Astrocyte (in vitro differentiated cells and primary cell): ENCODE results near the gene RETREG1. TPM values are rescaled to one million over a fixed set of nuclear protein-coding genes. Genes with fewer than 3 reads are reported as not detected.
A peak's percentile ranks its signal among the peaks of the same experiment; 100 is the strongest.

ENCODE experiments used
- DNase-seq: peaks from one replicate; pipeline ENCODE4 v3.0.0-alpha.2; 2010; ENCODE audit warnings: low read depth
- FAIRE-seq: peaks from 2 replicates; lab custom pipeline; 2011; peaks lifted over from hg19 to GRCh38; lab: Jason Lieb, UNC
- H2AFZ ChIP-seq: 2 replicates; pipeline ENCODE4 v1.6.0; 2012; ENCODE audit warnings: low read depth, low read length, inconsistent platforms
- H3K27ac ChIP-seq: 2 replicates; pipeline ENCODE4 v1.5.1; 2011; ENCODE audit warnings: low read depth, low read length, inconsistent platforms
- H3K27me3 ChIP-seq: 2 replicates; pipeline ENCODE4 v1.6.0; 2011; ENCODE audit warnings: low read length, inconsistent platforms; ENCODE audit not compliant: insufficient read depth
- H3K36me3 ChIP-seq: 2 replicates; pipeline ENCODE4 v1.5.1; 2011; ENCODE audit warnings: low read length, inconsistent platforms; ENCODE audit not compliant: insufficient read depth
- H3K4me1 ChIP-seq: 2 replicates; pipeline ENCODE4 v1.5.1; 2011; ENCODE audit warnings: low read length, inconsistent platforms; ENCODE audit not compliant: insufficient read depth
- H3K4me2 ChIP-seq: 2 replicates; pipeline ENCODE4 v1.6.0; 2012; ENCODE audit warnings: low read length, inconsistent platforms
- H3K4me3 ChIP-seq: 2 replicates; pipeline ENCODE4 v1.5.1; 2011; ENCODE audit warnings: low read depth, mild to moderate bottlenecking, low read length, inconsistent platforms; ENCODE audit not compliant: insufficient read depth
- H3K79me2 ChIP-seq: 2 replicates; pipeline ENCODE4 v1.6.0; 2012; ENCODE audit warnings: mild to moderate bottlenecking, low read length, inconsistent platforms; ENCODE audit not compliant: insufficient read depth
- H3K9ac ChIP-seq: 2 replicates; pipeline ENCODE4 v1.6.0; 2012; ENCODE audit warnings: mild to moderate bottlenecking, low read length, inconsistent platforms
- H3K9me3 ChIP-seq: 2 replicates; pipeline ENCODE4 v1.5.1; 2012; ENCODE audit warnings: low read depth, mild to moderate bottlenecking, low read length, inconsistent platforms; ENCODE audit not compliant: insufficient read depth
- H4K20me1 ChIP-seq: 2 replicates; pipeline ENCODE4 v1.6.0; 2012; ENCODE audit warnings: low read length, inconsistent platforms; ENCODE audit not compliant: insufficient read depth
- H3K27ac Mint-ChIP-seq: one replicate; pipeline ENCODE4 v1.8.0; 2021; ENCODE audit warnings: mild to moderate bottlenecking, mixed read lengths; ENCODE audit not compliant: unreplicated experiment
- H3K27me3 Mint-ChIP-seq: one replicate; pipeline ENCODE4 v1.8.0; 2021; ENCODE audit warnings: low read depth, mixed read lengths; ENCODE audit not compliant: unreplicated experiment
- H3K36me3 Mint-ChIP-seq: one replicate; pipeline ENCODE4 v1.8.0; 2021; ENCODE audit warnings: low read depth, mixed read lengths; ENCODE audit not compliant: unreplicated experiment
- H3K4me1 Mint-ChIP-seq: one replicate; pipeline ENCODE4 v1.8.0; 2021; ENCODE audit warnings: low read depth, mixed read lengths; ENCODE audit not compliant: unreplicated experiment
- H3K4me3 Mint-ChIP-seq: one replicate; pipeline ENCODE4 v1.8.0; 2021; ENCODE audit warnings: mild to moderate bottlenecking, moderate library complexity, mixed read lengths; ENCODE audit not compliant: unreplicated experiment
- H3K9me3 Mint-ChIP-seq: one replicate; pipeline ENCODE4 v1.8.0; 2021; ENCODE audit warnings: mild to moderate bottlenecking, mixed read lengths; ENCODE audit not compliant: unreplicated experiment
- CTCF ChIP-seq: IDR thresholded peaks from 2 replicates; pipeline ENCODE4 v1.5.1; 2011; ENCODE audit warnings: low read depth, mild to moderate bottlenecking, inconsistent platforms, low read length, moderate library complexity; ENCODE audit not compliant: insufficient read depth
- EZH2 ChIP-seq: IDR thresholded peaks from 2 replicates; pipeline ENCODE4 v1.6.1; 2012; ENCODE audit warnings: mild to moderate bottlenecking, low read length, inconsistent platforms; ENCODE audit not compliant: insufficient read depth
- total RNA-seq: library from RNA; stranded (reverse); gene quantifications from 2 replicates; pipeline ENCODE4 v1.2.1, GENCODE V29; 2021

Gene RETREG1
- total RNA-seq, 1 donor from 2014 or later = 0.98 TPM

GRCh38 chr5:16456103-16456832, 160.5 kb downstream of the RETREG1 start:
- Histone ChIP-seq H3K4me1 (peaks cover 32% of the 10 kb centered on the region), H3K9ac (peak overlapping the region; percentile 46), H4K20me1 (peaks cover 48% of the 10 kb centered on the region), H3K9me3 (no peaks in the 10 kb centered on the region), H3K4me3 (no peak overlapping the region), H3K79me2 (peaks cover 58% of the 10 kb centered on the region), H3K4me2 (peak overlapping the region; percentile 62), H3K27ac (peak overlapping the region; percentile 80), H2AFZ (peak overlapping the region; percentile 36), H3K36me3 (peaks cover 55% of the 10 kb centered on the region), H3K27me3 (no peaks in the 10 kb centered on the region)
- Mint-ChIP-seq H3K27ac (peak overlapping the region; percentile 12), H3K4me3 (peak overlapping the region; percentile 17), H3K9me3 (no peaks in the 10 kb centered on the region), H3K4me1 (peaks cover 43% of the 10 kb centered on the region), H3K36me3 (peaks cover 11% of the 10 kb centered on the region), H3K27me3 (no peaks in the 10 kb centered on the region)
- TF ChIP-seq EZH2 = no peak
- peak; percentile 85 for TF ChIP-seq CTCF
- FAIRE-seq (peak; percentile 52), DNase-seq (peak; percentile 72)

GRCh38 chr5:16455668-16456067, 161.1 kb downstream of the RETREG1 start:
- H3K9ac ChIP-seq = peak overlapping the region; percentile 46
- FAIRE-seq = no peak
- peaks cover 42% of the 10 kb centered on the region for H4K20me1 ChIP-seq
- H3K27me3 ChIP-seq = no peaks in the 10 kb centered on the region
- peak overlapping the region; percentile 80 for H3K27ac ChIP-seq
- Mint-ChIP-seq H3K4me3 (peak overlapping the region; percentile 17), H3K27ac (no peak overlapping the region), H3K4me1 (peaks cover 37% of the 10 kb centered on the region), H3K27me3 (no peaks in the 10 kb centered on the region), H3K9me3 (no peaks in the 10 kb centered on the region), H3K36me3 (peaks cover 12% of the 10 kb centered on the region)
- peak overlapping the region; percentile 62 for H3K4me2 ChIP-seq
- no peak for TF ChIP-seq CTCF
- TF ChIP-seq EZH2 = no peak
- H3K9me3 ChIP-seq = no peaks in the 10 kb centered on the region
- no peak overlapping the region for H2AFZ ChIP-seq
- H3K4me1 ChIP-seq = peaks cover 27% of the 10 kb centered on the region
- no peak for DNase-seq
- H3K4me3 ChIP-seq = no peak overlapping the region
- peaks cover 55% of the 10 kb centered on the region for H3K36me3 ChIP-seq
- H3K79me2 ChIP-seq = peaks cover 52% of the 10 kb centered on the region

GRCh38 chr5:16454686-16455085, 162.1 kb downstream of the RETREG1 start:
- no peak overlapping the region for H3K27ac ChIP-seq
- H3K9me3 ChIP-seq = no peaks in the 10 kb centered on the region
- no peak overlapping the region for H3K4me2 ChIP-seq
- no peak for DNase-seq
- H3K27me3 Mint-ChIP-seq = no peaks in the 10 kb centered on the region
- no peak overlapping the region for H3K27ac Mint-ChIP-seq
- no peak for FAIRE-seq
- H4K20me1 ChIP-seq = peaks cover 37% of the 10 kb centered on the region
- no peak overlapping the region for H3K4me3 Mint-ChIP-seq
- H2AFZ ChIP-seq = no peak overlapping the region
- no peak overlapping the region for H3K9ac ChIP-seq
- no peaks in the 10 kb centered on the region for H3K27me3 ChIP-seq
- TF ChIP-seq EZH2 (no peak), CTCF (no peak)
- peaks cover 42% of the 10 kb centered on the region for H3K79me2 ChIP-seq
- H3K36me3 Mint-ChIP-seq = peaks cover 15% of the 10 kb centered on the region
- peaks cover 56% of the 10 kb centered on the region for H3K36me3 ChIP-seq
- peaks cover 27% of the 10 kb centered on the region for H3K4me1 ChIP-seq
- no peaks in the 10 kb centered on the region for H3K9me3 Mint-ChIP-seq
- H3K4me3 ChIP-seq = no peak overlapping the region
- H3K4me1 Mint-ChIP-seq = peaks cover 29% of the 10 kb centered on the region
